GM21423 (cell line): ENCODE measurements around the gene TTC29.

Experiments used
- ATAC-seq: cut with Tn5 transposase; IDR thresholded peaks from one replicate; pipeline ENCODE4 v1.9.1; 2021; ENCODE audit warnings: mild to moderate bottlenecking, moderate library complexity; ENCODE audit not compliant: unreplicated experiment

Gene TTC29

GRCh38 chr4:146945556-146946374, at the start of gene TTC29:
Gene TTC29, minus strand, starts transcription at chr4:146945864. Its CDS starts 5,969 bp downstream, at chr4:146939895.
- peak; percentile 100 for ATAC-seq

GRCh38 chr4:146981651-146982050, 36.0 kb upstream of the TTC29 start:
- no peak for ATAC-seq

- no peak for ATAC-seq
Observed at GRCh38 chr4:146978641-146979040, 33.0 kb upstream of the TTC29 start.

- no peak for ATAC-seq
Observed at GRCh38 chr4:146976145-146976544, 30.5 kb upstream of the TTC29 start.

GRCh38 chr4:146975527-146975926, 29.9 kb upstream of the TTC29 start:
- ATAC-seq = no peak

GRCh38 chr4:146975036-146975435, 29.4 kb upstream of the TTC29 start:
- ATAC-seq = no peak

GRCh38 chr4:146972036-146972435, 26.4 kb upstream of the TTC29 start:
- ATAC-seq = no peak

GRCh38 chr4:146969126-146969525, 23.5 kb upstream of the TTC29 start:
- ATAC-seq = no peak

- ATAC-seq = no peak
Observed at GRCh38 chr4:146960634-146961033, 15.0 kb upstream of the TTC29 start.

GRCh38 chr4:146959692-146960091, 14.0 kb upstream of the TTC29 start:
- ATAC-seq = no peak

GRCh38 chr4:146957237-146957636, 11.6 kb upstream of the TTC29 start:
- ATAC-seq = no peak

GRCh38 chr4:146952896-146953295, 7.2 kb upstream of the TTC29 start:
- ATAC-seq = no peak

- no peak for ATAC-seq
Observed at GRCh38 chr4:146949559-146949958, 3.9 kb upstream of the TTC29 start.

- ATAC-seq = no peak
Observed at GRCh38 chr4:146943691-146944375, 1.8 kb downstream of the TTC29 start.

GRCh38 chr4:146932116-146932515, 13.5 kb downstream of the TTC29 start:
- no peak for ATAC-seq

- ATAC-seq = no peak
Observed at GRCh38 chr4:146930673-146931072, 15.0 kb downstream of the TTC29 start.

GRCh38 chr4:146927695-146928094, 18.0 kb downstream of the TTC29 start:
- no peak for ATAC-seq

- ATAC-seq = peak; percentile 53
Observed at GRCh38 chr4:146916479-146917076, 29.1 kb downstream of the TTC29 start.

GRCh38 chr4:146915132-146915531, 30.5 kb downstream of the TTC29 start:
- ATAC-seq = no peak

- ATAC-seq = no peak
Observed at GRCh38 chr4:146900295-146900694, 45.4 kb downstream of the TTC29 start.

- no peak for ATAC-seq
Observed at GRCh38 chr4:146890301-146890700, 55.4 kb downstream of the TTC29 start.

GRCh38 chr4:146883070-146883469, 62.6 kb downstream of the TTC29 start:
- ATAC-seq = no peak
